Transverse colon (tissue), 4 donors: ENCODE results near the gene PRR23A. TPM values are rescaled to one million over a fixed set of nuclear protein-coding genes. Genes with fewer than 3 reads are reported as not detected.
"Not testable (repeated sequence)": the region's sequence is repeated elsewhere in the genome, so short reads cannot be mapped to it uniquely, and the experiment has no call there.

ENCODE experiments used
- DNase-seq: peaks from one replicate; pipeline ENCODE4 v3.0.0-alpha.2; 2019
- H3K27ac ChIP-seq, 4 donors: fragments of 200-600 bp; sonication (generic); 2 replicates each; pipeline ENCODE4 v1.5.1; 2016 to 2018; ENCODE audit warnings: inconsistent platforms in 4 of 4
- H3K27me3 ChIP-seq: fragments of 200-600 bp; sonication (generic); 2 replicates; pipeline ENCODE4 v1.5.1; 2017; ENCODE audit warnings: inconsistent platforms
- H3K36me3 ChIP-seq, 4 donors: fragments of 200-600 bp; sonication (generic); 2 replicates each; pipeline ENCODE4 v1.5.1; 2017 to 2019; ENCODE audit warnings: inconsistent platforms in 4 of 4
- H3K4me1 ChIP-seq, 4 donors: fragments of 200-600 bp; sonication (generic); 2 replicates each; pipeline ENCODE4 v1.5.1; 2017 to 2020; ENCODE audit warnings: inconsistent platforms in 4 of 4
- H3K4me3 ChIP-seq, 4 donors: fragments of 200-600 bp; sonication (generic); 1 replicate in 1 of 4; 2 replicates in 3 of 4; pipeline versions ENCODE4 v1.5.1 to v1.6.1; 2017 to 2019; ENCODE audit warnings: inconsistent platforms in 4 of 4
- H3K9me3 ChIP-seq, 2 donors: fragments of 200-600 bp; sonication (generic); 2 replicates each; pipeline ENCODE4 v1.5.1; 2017 to 2019; ENCODE audit warnings: inconsistent platforms in 2 of 2
- EP300 ChIP-seq: sonication (generic); formaldehyde crosslinking; IDR thresholded peaks from one replicate; pipeline ENCODE4 v1.6.1; 2017; ENCODE audit warnings: antibody characterized with exemption, low read depth
- POLR2A ChIP-seq: fragments of 450-650 bp; IDR thresholded peaks from one replicate; pipeline ENCODE4 v1.6.1; 2016; ENCODE audit warnings: antibody characterized with exemption, mild to moderate bottlenecking, moderate library complexity
- POLR2AphosphoS5 ChIP-seq, 3 donors: sonication (generic); formaldehyde crosslinking; IDR thresholded peaks; one replicate each; pipeline ENCODE4 v1.6.1; 2016; ENCODE audit warnings: antibody characterized with exemption in 3 of 3
- WGBS, 2 donors: methylation state at CpG; one replicate each; pipeline ENCODE4 v1.1.5; 2018; ENCODE audit warnings: low coverage in 1 of 2; 5-methylcytosine and 5-hydroxymethylcytosine counted together
- in situ Hi-C, 4 donors: fragments of 200-750 bp; cut with MboI; loops; one replicate each; pipeline versions ENCODE4 v1.15.0 to v1.15.1; 2017; ENCODE audit warnings: low sequenced_read_pairs in 3 of 4, low pct_ligation_motif_present in 1 of 4, low pct_unique_long_range_greater_than_20kb in 1 of 4
- intact Hi-C: fragments of 100-400 bp; cut with DNase I; formaldehyde crosslinking; loops from one replicate; pipeline ENCODE4 v1.15.1; 2023; ENCODE audit warnings: low total_unique reads
- total RNA-seq, 4 donors: library from RNA; depleted of rRNA; stranded (reverse); fragments of >200 nt; gene quantifications; one replicate each; pipeline ENCODE4 v1.1.0, GENCODE V29; 2016
- TF ChIP-seq, protein P1 (sequence below), 5 experiments: fragments of 200-600 bp in 3 of 5; fragments of 450-650 bp in 2 of 5; sonication (generic) in 3 of 5; IDR thresholded peaks; 1 replicate in 2 of 5; 2 replicates in 3 of 5; pipeline ENCODE4 v1.5.1; 2016 to 2017; ENCODE audit warnings: antibody characterized with exemption in 5 of 5, inconsistent platforms in 3 of 5, mild to moderate bottlenecking in 2 of 5, moderate library complexity in 1 of 5

PRR23A gene
- total RNA-seq, 4 donors from 2014 or later, result not detected

DNA sequence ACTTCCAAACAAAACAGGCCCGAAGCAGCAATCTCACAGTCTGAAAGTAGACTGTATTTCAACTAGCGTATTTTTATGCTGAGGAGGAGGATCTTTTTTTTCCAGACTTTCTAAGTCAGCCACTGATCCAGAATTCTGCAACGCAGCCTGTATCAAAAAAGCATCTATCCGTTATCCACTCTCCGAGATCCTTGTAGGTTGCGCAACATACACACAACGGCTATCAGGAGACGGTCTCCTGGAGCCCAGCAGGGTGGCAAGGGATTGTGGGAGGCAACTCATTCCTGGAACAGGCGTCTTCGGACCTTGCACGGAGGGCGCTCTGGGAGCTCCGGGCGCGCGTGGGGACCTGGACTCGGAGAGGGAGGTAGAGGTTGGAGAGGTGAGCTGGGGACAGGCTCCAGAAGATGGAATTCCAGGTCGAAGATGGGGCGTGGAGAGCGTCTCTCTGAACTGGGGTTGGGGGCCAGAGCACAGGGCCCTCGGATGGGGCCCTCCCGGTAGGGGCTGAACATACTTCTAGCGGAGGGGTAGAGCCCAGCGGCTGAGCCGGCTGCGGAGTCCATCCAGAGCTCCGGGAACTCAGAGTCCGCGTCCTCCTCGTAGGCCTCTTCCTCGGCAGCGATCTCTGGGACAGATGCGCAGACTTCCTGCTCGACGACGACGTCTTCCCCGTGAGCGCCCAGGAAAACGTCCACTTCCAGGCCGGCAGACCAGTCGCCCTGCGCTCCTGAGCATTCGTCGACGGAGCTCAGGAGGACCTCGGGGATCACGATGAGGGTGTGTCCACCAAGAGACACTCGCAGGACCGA, 37.7 kb upstream of the PRR23A start:
- H3K4me1 ChIP-seq, result no peaks in the 10 kb centered on the region
- no peak for TF ChIP-seq POLR2AphosphoS5 (IDR thresholded peaks at IDR 0.05)
- 80 to 87% methylated on average over 1 to 50 of the region's 50 CpGs for WGBS, 2 donors
- H3K36me3 ChIP-seq, result no peaks in the 10 kb centered on the region
- no peaks in the 10 kb centered on the region for H3K9me3 ChIP-seq
- intact Hi-C loops, result no loop called here
- DNase-seq, result no peak
- in situ Hi-C loops, result no loop called here
- H3K27ac ChIP-seq, result no peak overlapping the region
- no peak overlapping the region for H3K4me3 ChIP-seq
- no peaks in the 10 kb centered on the region for H3K27me3 ChIP-seq

DNA sequence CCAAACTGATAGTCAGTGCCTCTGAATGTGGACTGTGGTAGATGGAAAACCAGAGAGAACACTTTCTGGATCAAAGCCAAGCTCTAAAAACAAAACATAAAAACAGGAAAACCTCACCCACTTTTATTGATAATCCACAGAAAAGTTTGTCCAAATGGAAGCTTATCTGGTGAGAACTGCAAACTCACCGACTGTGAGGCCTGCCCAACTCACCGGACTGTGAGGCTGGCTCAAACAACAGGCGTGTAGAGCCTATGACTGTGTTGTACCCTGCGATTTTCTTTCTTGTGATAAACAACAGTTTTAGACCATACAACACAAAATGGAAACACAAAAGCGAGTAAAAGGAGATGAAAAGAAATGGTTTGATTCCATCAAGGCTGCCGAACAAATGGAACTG, 31.4 kb upstream of the PRR23A start:
- H3K9me3 ChIP-seq, result no peaks in the 10 kb centered on the region
- intact Hi-C loops, result no loop called here
- 58 to 70% methylated on average over 6 of the region's 6 CpGs for WGBS, 2 donors
- no peaks in the 10 kb centered on the region for H3K36me3 ChIP-seq
- TF ChIP-seq POLR2A, result no peak
- TF ChIP-seq EP300, result no peak
- DNase-seq, result no peak
- H3K27ac ChIP-seq, result no peak overlapping the region
- peaks cover 0 to 9% (median 2%) of the 10 kb centered on the region in 4 donors for H3K4me1 ChIP-seq
- in situ Hi-C loops, result no loop called here
- no peak overlapping the region for H3K4me3 ChIP-seq
- no peaks in the 10 kb centered on the region for H3K27me3 ChIP-seq

DNA sequence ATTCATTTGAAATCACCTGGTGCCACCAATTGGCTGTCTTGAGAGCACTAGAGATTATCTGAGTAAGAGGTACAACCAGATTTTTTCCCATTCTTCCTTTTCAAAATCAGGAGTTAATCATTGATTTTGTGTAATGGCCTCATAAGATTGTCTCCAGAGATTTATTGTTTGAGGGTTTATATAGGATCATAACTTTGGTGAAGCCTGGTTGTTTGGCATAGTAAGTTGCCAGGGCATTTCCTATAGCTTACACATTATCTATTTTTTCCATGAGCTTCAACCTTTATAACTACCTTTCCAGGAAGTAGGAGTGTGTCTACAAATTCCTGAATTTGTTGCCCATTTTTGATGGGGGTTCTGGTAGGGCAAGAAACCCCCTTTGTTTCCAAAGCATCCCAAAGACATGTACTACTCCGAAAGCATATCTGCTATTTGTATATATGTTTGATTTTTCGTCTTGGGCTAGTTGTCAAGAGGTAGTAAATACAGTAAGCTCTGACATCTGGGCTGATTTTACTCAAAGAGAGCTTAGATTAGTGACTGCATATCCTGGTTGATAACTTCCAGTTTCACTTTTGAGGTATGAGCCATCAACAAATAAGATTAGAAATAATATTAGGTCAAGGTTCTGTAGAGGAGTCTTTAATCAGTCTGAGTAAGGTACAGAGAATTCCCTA, 26.4 kb upstream of the PRR23A start:
- peak overlapping the region; percentile 49 to 79 (median 73) for H3K27ac ChIP-seq
- in situ Hi-C loops, result no loop called here
- peaks cover 0 to 13% (median 2%) of the 10 kb centered on the region in 4 donors for H3K4me1 ChIP-seq
- H3K9me3 ChIP-seq, result peaks cover 12 to 20% of the 10 kb centered on the region in 2 donors
- no peaks in the 10 kb centered on the region for H3K27me3 ChIP-seq
- WGBS, 2 donors, result 37 to 66% methylated on average over 2 of the region's 2 CpGs
- DNase-seq, result no peak
- no peak overlapping the region for H3K4me3 ChIP-seq
- intact Hi-C loops, result no loop called here
- H3K36me3 ChIP-seq, result no peaks in the 10 kb centered on the region
- TF ChIP-seq, protein P1, sequence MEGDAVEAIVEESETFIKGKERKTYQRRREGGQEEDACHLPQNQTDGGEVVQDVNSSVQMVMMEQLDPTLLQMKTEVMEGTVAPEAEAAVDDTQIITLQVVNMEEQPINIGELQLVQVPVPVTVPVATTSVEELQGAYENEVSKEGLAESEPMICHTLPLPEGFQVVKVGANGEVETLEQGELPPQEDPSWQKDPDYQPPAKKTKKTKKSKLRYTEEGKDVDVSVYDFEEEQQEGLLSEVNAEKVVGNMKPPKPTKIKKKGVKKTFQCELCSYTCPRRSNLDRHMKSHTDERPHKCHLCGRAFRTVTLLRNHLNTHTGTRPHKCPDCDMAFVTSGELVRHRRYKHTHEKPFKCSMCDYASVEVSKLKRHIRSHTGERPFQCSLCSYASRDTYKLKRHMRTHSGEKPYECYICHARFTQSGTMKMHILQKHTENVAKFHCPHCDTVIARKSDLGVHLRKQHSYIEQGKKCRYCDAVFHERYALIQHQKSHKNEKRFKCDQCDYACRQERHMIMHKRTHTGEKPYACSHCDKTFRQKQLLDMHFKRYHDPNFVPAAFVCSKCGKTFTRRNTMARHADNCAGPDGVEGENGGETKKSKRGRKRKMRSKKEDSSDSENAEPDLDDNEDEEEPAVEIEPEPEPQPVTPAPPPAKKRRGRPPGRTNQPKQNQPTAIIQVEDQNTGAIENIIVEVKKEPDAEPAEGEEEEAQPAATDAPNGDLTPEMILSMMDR (IDR thresholded peaks at IDR 0.05), result no peak
- TF ChIP-seq POLR2AphosphoS5 (IDR thresholded peaks at IDR 0.05) (no peak), EP300 (no peak), POLR2A (no peak)

DNA sequence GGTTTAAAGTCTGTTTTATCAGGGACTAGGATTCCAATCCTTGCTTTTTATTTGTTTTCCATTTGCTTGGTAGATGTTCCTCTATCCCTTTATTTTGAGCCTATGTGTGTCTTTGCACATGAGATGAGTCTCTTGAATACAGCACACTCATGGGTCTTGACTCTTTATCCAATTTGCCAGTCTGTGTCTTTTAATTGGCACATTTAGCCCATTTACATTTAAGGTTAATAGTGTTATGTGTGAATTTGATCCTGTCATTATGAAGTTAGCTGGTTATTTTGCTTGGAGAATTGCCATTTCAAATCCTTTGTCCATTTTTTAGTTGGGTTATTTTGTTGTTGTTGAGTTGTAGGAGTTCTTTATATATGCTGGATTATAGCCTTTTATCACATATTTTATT, 24.5 kb upstream of the PRR23A start:
- H3K36me3 ChIP-seq, in situ Hi-C loops: not testable (repeated sequence)

DNA sequence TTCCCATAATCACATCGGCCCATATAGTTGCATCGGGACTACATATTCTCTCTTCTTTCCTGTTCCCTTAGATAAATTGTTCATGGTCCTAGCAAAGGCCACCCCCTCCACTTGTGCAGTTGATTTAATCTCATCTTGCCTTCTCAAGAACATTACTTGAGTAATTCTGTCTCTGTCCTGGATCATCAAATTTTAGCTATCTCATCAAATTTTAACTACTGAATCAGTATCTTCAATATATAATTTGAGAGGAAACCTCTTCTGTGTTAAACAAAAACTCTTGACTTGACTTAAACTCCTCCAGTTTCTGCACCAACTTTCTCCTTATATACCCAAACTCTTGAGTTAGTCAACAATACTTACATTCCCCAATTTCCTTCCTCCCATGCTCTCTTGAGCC, 18.9 kb upstream of the PRR23A start:
- Histone ChIP-seq H3K36me3 (no peaks in the 10 kb centered on the region), H3K27me3 (no peaks in the 10 kb centered on the region), H3K4me1 (no peaks in the 10 kb centered on the region), H3K27ac (no peak overlapping the region), H3K4me3 (no peak overlapping the region), H3K9me3 (peaks cover 0 to under 1% of the 10 kb centered on the region in 2 donors)
- intact Hi-C loops, result no loop called here
- in situ Hi-C loops, result no loop called here
- DNase-seq, result no peak
- WGBS, 2 donors, result 90 to 92% methylated on average over 2 of the region's 2 CpGs
- TF ChIP-seq, protein P1 (IDR thresholded peaks at IDR 0.05), result no peak
- TF ChIP-seq POLR2A, result no peak
- TF ChIP-seq EP300, result no peak
- TF ChIP-seq POLR2AphosphoS5 (IDR thresholded peaks at IDR 0.05), result no peak

More for the DNA sequence above, 24.5 kb upstream of the PRR23A start:
- H3K27me3 ChIP-seq, intact Hi-C loops, DNase-seq, H3K27ac ChIP-seq, H3K4me3 ChIP-seq: not testable (repeated sequence)
- peaks cover 12 to 20% of the 10 kb centered on the region in 2 donors for H3K9me3 ChIP-seq
- H3K4me1 ChIP-seq, result peaks cover 0 to 13% (median 2%) of the 10 kb centered on the region in 4 donors
